HPDE6-E6E7 (cell line): Measurements from ENCODE around the gene BRD2.

ENCODE experiments used
- DNase-seq: peaks from one replicate; pipeline ENCODE4 v3.0.0; 2011; ENCODE audit warnings: missing footprints; ENCODE audit errors: extremely low spot score

BRD2 gene

DNA sequence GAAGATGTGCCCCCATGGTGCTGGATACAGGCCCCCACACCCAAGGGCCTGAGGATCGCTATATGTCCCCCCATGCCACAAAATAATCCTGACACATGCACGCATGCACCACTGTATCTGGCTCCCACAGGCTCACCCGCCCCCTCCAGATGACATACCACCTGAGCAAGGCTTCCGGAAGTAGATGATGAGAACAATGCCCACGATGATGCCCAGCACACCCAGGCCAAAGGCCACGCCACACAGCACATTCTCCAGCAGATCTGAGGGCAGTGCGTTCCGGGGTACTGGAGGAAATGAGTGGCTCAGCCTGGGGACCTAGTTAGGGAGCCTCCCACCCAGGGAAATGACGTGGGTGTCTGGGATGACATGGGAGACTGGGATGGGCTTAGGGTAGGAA, 19.3 kb upstream of the BRD2 start:
- no peak for DNase-seq

DNA sequence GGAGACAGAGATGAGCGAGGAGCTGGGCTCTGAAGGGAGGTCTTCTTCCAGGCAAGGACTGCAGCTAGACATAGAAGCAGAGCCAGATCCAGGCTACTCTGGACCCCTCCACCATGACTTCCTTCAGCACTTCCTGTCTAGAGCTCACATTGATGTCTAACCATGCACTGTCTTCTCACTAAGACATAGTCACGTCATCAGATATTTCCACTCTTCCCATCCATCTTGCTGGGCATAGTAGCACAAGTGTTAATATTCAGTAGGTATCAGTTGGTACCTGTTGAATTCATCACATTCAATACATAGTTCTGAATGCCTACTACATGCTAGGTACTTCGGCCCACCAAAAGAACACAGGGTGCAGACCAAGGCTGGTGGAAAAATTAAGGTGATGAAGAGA, 18.4 kb upstream of the BRD2 start:
- no peak for DNase-seq

DNA sequence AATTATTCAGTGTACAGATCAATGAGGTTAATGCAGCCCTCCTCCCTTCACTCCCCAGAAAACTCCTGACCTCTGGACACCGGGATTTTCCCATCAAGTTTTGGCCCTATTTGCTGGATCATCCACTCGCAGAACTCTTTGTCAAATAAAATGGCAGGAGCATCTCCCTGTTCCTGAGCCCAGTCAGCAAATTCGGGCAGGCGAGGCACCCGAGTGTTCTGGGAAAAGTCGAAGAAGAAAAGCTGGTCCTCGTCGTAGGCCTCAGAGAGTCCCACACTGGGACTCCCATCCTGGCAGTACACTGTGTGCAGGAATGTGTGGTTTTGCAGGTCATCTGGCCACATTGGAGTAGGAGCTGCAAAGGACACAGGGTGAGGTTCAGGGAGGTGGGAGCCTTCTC, 17.9 kb upstream of the BRD2 start:
- no peak for DNase-seq

DNA sequence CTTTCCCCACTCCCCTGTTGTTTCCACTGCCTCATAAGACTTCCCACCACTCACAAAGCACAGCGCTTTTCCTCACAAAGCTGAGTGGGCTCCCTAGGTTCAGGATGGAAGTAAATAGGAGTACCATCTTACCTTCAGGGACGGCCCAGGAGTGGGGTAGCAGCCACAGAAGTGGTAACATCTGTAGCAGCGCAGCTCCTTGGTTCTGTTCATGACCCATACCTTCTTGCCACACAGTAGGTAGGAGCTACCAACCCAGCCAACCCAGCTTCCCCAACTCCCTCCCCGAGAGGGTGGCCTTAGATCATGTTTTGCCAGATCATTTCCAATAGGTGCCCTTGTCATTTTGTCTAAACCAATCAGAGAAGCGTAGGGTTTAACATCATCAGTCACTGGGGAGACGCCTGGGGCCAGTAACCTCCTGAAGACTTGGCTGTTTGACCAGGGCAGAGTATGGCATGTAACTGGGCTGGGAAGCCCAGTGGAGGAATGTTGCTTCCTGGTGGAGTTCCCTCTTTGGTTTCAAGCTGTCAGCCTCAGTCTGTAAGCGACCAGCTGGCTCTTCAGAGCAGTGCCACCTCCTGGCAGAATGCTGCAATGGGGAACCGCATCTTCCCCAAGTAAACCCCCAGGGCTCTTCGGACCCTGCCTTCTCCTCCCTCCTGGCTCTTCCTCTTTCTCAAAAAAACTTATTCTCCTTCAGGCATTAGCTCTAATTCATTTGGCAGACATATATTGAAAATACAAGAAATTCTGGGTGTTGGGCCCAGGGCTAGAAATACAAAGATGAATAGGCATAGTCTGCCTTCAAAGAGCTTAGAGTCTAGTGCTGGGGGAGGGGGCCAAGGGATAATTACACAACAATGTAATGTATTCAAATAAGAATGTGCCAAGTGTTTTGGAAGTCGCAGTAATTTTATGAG, 15.3 kb upstream of the BRD2 start, which contains the start of gene HLA-DMA:
Gene HLA-DMA (minus strand): TSS at position 281 of the 923 bp plus-strand sequence. CDS start 61 bp downstream, at position 220.
- DNase-seq = peak; percentile 87

DNA sequence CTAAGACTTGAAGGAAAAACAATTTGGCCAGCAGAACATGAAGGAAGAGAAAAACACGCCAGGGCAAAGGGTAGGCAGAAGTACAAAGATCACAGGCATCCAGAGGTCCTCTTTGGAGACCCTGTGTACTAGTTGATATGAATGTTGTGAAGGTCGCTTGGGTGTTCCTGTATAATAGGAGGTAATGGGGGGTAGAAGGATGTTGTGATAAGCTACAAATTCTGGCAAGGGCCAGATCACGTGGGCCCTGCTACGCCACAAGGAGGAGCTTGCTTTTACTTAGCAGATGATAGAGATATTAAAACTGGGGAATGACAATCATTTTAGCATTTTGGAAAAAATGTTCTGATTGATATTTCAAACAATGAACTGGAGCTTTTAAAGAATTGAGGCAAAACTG, 14.6 kb upstream of the BRD2 start:
- no peak for DNase-seq

- DNase-seq = no peak
These were observed 14.1 kb upstream of the BRD2 start for GRCh38 chr6:32954267-32954666.

DNA sequence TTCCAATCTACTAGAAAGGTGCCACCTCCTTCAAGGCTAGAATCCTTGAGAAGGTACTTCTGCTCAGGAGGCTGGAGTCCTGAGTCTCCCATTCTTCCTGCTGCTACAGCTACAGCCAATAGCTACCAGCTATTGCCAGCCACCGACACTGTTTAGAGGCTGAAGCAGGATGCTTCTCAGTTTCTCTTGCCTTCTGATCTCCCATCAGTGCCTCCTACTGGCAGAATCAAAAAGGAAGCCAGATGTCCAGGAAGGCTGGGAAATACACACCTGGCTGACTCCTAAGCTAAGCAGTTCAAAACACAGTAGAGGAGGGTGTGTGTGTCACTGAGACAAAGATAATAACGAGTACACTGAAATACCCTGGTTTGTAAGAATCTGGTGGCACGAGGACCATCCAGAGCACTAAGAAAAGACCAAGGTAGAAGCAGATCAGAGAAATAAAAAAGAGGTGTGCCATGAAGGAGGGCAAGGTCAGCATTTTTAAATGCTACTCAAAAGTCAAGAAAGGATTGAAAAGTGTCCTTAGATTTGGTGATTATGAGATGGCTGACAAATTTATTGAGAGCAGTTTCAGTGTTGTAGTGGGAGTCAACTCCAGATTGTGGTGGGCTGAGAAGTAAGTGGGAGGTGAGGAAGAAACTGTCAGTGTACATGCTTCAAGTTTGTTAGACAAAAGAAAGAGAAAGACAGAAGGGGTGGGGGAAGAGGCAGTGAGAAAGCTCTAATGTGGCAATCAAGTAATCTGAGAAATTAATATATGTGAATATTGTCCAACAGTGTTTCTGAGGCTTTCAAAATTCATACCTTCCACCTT, 13.2 kb upstream of the BRD2 start:
- no peak for DNase-seq

GRCh38 chr6:32956176-32956575, 12.2 kb upstream of the BRD2 start:
- DNase-seq = no peak

- DNase-seq = no peak
These were observed 7.8 kb upstream of the BRD2 start for GRCh38 chr6:32960563-32960962.

DNA sequence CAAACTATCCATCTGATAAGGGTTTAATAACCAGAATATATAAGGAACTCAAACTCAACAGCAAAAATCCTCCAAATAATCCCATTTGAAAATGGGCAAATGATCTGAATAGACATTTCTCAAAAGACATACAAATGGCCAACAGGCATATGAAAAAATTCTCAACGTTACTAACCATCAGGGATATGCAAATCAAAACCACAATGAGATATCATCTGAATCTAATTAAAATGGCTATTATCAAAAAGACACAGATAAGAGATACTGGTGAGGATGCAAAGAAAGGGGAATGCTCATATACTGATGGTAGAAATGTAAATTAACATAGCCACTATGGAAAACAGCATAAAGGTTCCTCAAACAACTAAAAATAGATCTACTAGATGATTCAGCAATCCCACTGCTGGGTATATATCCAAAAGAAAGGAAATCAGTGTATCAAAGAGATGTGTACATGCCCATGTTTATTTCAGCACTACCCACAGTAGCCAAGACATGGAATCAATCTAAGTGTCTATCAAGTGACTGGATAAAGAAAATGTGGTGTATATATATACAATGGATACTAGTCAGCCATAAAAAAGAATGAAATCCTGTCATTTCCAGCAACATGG, 6.1 kb upstream of the BRD2 start:
- DNase-seq = no peak

GRCh38 chr6:32963866-32964265, 4.5 kb upstream of the BRD2 start:
- DNase-seq = no peak

DNA sequence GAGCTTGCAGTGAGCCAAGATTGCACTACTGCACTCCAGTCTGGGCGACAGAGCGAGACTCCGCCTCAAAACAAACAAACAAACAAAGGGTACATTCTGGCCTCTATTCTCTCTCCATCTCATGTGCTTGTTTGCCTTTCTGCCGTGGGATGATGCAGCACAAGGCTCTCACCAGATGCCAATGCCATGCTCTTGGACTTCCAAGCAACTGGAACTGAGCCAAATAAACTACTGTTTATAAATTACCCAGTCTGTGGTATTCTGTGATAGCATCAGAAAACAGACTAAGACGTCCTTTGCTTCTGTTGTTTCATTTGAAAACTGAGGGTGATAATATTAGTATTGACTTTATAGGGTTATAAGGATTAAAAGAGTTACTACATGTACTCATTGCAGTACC, 3.6 kb upstream of the BRD2 start:
- no peak for DNase-seq

DNA sequence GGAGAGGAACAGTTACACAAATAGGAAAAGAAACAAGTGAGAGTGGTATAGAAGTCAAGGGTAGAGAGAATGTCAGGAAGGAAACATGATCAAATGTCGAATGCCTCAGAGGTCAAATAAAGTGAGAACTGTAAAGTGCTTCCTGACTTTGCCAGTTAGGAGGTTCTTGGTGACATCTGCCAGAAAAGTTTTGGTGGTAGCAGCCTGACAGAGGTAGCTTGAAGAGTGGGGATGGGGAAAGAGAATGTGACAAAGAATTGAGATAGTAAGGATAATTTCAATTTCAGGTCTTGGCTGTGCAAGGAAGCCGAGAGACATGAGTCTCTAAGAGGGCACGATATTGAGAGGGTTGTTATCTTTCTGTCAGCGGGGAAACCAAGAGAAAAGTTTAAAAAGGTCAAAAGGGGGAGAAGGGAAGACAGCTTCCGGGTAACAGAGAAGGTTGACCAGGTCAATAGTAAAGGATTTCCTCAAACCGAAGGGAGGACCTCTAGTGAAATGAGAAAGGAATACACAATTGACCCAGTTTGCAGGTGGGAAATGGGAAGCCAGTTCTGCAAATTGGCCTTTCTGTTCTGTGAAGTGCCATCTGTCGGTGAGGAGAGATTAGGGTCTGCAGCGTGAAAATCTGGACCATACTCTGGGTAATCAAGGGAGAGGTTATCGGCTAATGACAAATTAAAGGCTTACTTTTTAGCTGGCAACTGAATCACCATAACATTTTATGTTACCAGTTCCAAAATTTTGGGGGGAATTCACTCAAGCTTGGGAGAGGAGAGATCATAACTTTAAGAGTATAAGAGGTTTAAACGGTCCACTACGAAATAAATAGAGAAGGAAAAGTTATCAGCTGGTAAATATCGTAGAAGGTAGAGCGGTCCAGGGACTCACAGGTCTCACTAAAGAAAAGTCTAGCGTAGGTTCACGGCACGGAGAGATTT, 973 bp upstream of the BRD2 start:
- no peak for DNase-seq

DNA sequence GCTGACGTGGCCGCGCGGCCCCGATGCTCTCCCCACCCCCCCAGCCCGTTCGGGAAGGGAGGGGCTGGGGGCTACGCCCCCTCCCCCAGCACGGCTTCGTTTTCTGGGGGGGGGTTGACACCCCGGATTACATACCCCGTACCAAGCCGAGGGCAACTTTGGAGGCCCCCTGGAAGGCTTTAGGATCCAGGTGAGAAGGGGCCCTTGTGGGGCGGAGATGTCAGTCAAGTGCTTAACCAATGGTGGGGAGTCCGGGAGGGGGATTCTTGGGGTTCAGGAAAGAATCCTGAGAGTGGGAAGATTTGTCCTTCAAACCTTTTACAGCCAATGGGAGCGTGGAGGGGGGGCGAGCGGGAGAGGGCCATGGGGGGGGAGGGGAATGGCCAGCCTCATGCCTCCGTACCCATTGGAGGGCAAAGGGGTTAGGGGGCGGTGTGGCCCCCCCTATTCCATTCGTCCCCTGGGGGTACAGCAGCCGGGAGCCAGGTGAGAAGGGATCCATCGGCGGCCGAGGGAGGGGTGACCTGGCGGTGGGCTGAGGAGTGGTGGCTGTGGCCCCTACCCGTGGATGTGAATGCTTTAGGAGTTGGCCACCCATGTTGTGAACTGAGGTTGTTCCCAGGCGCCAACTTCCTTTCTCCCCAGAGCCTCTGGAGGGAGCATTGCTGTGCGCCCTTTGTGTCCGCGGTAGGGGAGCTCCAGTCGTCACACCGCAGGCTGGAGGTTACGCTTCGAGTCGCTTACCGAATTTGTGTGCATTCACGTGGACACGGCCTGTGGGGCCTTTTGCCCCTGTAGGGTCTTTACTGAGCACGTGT, 682 bp downstream of the BRD2 start:
- DNase-seq = no peak

- DNase-seq = no peak
These were observed 1.5 kb downstream of the BRD2 start for GRCh38 chr6:32969685-32970412.

GRCh38 chr6:32970413-32971241, 2.2 kb downstream of the BRD2 start:
- no peak for DNase-seq

DNA sequence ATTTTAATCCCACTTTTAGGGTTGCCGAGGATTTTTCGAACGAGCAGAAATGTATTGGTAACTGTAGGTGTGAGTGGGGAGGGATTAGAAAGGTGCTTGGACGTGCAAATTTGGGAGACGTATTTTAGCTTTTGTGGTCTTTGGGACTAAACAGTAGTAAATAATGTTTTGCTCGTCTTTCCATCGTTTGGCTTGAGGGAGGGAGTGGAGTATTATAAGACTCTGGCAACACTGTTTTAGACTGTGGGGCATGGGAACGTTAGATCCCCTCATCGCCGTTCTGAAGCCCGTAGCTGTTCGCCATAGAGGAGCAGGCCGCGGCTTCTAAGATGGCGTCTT, 2.8 kb downstream of the BRD2 start:
- no peak for DNase-seq

DNA sequence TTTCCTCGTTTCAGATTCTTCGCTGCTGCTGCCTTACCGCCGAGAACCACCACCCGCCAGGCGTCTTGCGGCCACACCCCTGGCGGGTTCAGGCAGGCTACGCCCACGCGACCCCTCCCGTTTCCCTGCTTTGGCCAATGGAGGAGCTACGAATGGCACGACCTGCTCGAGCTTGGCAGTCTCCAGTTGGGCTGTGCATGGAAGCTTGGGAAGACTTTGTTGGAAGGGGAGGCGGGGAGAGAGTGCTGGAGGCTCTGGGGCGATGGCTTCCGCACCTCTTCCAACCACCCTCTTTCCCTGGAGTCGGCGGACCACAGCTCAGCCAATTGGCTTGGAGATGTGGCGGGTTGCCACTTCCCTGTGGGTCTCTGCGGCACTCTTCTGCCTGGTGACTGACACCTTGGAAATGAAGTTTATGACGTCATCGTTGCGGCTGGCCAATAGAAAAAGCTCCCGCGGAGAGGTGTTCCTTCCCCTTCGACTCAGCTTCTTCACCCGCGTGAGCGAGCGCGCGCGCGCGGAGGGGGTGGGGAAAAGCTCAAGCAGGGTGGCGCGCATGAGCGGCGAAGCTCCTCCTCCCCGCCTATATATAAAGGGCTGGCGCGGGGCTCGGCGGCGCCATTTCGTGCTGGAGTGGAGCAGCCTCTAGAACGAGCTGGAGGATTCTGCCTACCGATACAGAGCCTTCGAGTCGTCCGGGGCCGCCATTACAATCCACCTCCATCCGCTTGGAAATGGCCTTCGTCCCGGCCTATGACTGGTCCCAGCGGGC, 3.4 kb downstream of the BRD2 start:
- DNase-seq = peak; percentile 95
